ENCODE measurements around the gene TESK1.

TESK1 gene, protein sequence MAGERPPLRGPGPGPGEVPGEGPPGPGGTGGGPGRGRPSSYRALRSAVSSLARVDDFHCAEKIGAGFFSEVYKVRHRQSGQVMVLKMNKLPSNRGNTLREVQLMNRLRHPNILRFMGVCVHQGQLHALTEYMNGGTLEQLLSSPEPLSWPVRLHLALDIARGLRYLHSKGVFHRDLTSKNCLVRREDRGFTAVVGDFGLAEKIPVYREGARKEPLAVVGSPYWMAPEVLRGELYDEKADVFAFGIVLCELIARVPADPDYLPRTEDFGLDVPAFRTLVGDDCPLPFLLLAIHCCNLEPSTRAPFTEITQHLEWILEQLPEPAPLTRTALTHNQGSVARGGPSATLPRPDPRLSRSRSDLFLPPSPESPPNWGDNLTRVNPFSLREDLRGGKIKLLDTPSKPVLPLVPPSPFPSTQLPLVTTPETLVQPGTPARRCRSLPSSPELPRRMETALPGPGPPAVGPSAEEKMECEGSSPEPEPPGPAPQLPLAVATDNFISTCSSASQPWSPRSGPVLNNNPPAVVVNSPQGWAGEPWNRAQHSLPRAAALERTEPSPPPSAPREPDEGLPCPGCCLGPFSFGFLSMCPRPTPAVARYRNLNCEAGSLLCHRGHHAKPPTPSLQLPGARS

DNA sequence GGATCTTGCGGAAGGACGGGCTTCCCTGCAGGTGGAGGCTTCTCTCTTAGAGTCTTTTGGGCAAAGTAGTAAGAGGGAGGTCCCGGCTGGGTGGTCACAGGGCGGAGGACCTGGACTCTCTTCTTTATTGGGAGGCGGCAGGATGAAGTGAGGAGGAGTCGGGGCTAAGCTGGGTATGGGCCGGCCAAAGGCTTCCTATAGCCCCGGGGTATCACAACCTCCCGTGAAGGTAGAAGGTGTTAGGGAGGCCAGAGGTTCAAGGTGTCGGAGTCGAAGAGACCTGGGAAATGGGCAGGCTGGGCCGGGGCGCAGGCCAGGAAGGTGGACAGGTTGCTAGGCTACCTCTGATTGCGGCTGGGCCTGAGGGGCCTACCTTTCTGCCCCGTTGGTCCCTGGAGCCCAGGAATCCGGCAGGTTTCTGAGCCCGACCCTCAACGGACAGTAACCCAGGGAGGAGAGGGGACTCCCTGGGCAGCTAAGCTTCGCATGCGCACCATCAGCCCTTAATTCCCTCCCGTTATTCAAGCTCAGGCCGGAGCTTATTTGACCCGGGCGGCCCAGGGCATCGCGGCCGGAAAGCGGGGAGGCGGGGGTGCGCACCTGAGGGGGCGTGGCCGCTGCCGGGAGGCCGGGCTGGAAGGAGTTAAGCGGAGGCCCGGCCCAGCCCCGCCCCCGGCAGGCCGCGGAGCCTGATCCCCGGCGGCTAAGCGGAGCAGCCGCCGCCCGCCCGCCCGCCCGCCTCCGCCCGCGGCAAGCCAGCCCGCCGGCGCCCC is at the start of gene TESK1:
TSS of gene TESK1 (plus strand) at position 685 of the 773 bp plus-strand sequence. CDS start 358 bp downstream, outside the sequence.
- TF ChIP-seq Cebpa-rat (IDR thresholded peaks at IDR 0.05) = no peak
- peak within 1 kb of the TSS; percentile 86 for H3K27ac ChIP-seq

DNA sequence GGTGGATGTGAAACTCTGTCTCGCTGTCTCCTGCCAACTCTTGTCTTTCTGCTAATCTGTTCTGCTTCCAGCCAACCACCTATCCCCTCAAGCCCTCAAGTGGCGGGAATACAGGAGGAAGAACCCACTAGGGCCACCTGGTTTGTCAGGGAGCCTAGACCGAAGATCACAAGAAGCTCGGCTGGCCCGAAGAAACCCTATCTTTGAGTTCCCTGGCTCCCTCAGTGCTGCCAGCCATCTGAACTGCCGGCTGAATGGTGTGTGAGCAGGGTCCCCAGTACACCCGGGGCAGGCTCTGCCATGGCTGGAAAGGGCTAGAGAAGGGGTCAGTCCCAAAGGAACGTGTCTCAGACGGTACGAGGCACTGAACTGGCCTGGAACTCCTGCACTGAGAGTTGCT is 49.2 kb upstream of the TESK1 start:
- no peak overlapping the region for H3K9ac ChIP-seq
- H3K9me3 ChIP-seq = no peaks in the 10 kb centered on the region
- no peaks in the 10 kb centered on the region for H4K20me1 ChIP-seq
- H3K27ac ChIP-seq = no peak overlapping the region
- H3K36me3 ChIP-seq = peaks cover 40% of the 10 kb centered on the region
- no peak overlapping the region for H3K4me2 ChIP-seq
- TF ChIP-seq Cebpa-rat (IDR thresholded peaks at IDR 0.05) = no peak
- no peaks in the 10 kb centered on the region for H3K27me3 ChIP-seq
- peaks cover 15% of the 10 kb centered on the region; the same call in 1 of the 2 replicates for H3K4me1 ChIP-seq
- H3K4me3 ChIP-seq = no peak overlapping the region

More for the DNA sequence above, at the start of gene TESK1:
- peaks cover 42% of the 10 kb centered on the region for H4K20me1 ChIP-seq
- H3K9me3 ChIP-seq = no peaks in the 10 kb centered on the region
- H3K4me2 ChIP-seq = peak within 1 kb of the TSS; percentile 99
- peak within 1 kb of the TSS; percentile 87 for H3K9ac ChIP-seq
- peaks cover 31% of the 10 kb centered on the region for H3K36me3 ChIP-seq
- H3K4me1 ChIP-seq = peaks cover 48% of the 10 kb centered on the region
- peak within 1 kb of the TSS; percentile 88 for H3K4me3 ChIP-seq
- no peaks in the 10 kb centered on the region for H3K27me3 ChIP-seq

DNA sequence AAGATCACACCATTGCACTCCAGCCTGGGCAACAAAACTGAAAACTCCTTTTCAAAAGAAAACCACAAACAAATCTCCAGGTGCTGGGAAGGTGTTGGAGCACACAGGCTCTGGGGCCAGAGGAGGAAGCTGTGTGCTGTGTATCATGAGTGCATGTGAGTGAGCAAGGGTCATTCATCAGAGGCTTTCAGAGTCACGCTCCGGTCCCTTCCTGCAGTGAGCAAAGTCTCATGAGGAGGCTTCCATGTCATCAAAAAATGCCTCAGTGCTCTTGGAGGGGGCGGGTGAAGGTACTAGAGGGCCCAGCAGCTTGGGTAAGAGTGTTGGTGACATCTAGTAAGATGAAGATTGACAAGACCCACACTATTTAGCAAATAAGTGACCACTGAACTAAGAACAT is 48.3 kb upstream of the TESK1 start:
- Histone ChIP-seq H3K27me3 (no peaks in the 10 kb centered on the region), H3K27ac (no peak overlapping the region), H3K9ac (no peak overlapping the region), H3K9me3 (no peaks in the 10 kb centered on the region), H3K4me3 (no peak overlapping the region), H3K4me2 (no peak overlapping the region), H3K36me3 (peaks cover 40% of the 10 kb centered on the region), H4K20me1 (no peaks in the 10 kb centered on the region), H3K4me1 (peaks cover 15% of the 10 kb centered on the region; the same call in 1 of the 2 replicates)
- no peak for TF ChIP-seq Cebpa-rat (IDR thresholded peaks at IDR 0.05)

DNA sequence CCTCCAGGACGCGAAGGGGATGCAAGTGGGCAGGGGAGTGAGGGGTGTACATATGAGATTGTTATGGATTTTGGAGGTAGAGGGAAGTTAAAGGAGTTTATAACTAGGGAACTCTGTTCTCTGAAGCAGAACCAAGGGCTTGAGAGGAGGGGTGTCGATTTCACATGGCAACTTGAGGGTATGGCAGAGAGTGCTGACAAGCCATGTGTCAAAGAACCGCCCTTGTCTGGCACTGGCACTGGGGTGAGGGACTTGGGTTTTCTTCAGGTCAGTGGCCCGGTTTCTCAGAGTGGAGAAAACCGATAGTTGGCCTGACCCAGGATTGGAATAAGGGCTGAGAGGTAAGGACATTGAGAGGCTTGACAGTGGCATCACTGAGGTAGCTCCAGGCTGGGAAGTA is 47.7 kb upstream of the TESK1 start:
- Histone ChIP-seq H3K27ac (no peak overlapping the region), H3K4me3 (no peak overlapping the region), H3K27me3 (no peaks in the 10 kb centered on the region), H3K4me2 (no peak overlapping the region), H3K36me3 (peaks cover 40% of the 10 kb centered on the region), H3K4me1 (peaks cover 15% of the 10 kb centered on the region; the same call in 1 of the 2 replicates), H3K9me3 (no peaks in the 10 kb centered on the region), H3K9ac (no peak overlapping the region), H4K20me1 (no peaks in the 10 kb centered on the region)
- TF ChIP-seq Cebpa-rat (IDR thresholded peaks at IDR 0.05) = no peak

DNA sequence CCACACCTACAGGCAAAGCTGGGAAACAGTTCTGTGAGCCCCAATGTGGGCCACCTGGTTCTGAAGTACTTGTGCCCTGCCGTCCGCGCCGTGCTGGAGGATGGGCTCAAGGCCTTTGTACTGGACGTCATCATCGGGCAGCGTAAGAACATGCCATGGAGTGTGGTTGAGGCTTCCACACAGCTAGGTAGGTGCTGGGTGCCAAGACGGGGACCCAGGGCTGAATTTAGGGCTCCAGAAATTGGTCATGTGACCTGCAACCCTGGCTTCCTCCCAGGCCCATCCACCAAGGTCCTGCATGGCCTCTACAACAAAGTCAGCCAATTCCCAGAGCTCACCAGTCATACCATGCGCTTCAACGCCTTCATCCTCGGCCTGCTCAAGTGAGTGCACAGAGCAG is 46.9 kb upstream of the TESK1 start:
- Histone ChIP-seq H3K4me2 (no peak overlapping the region), H3K4me3 (no peak overlapping the region), H3K36me3 (peaks cover 47% of the 10 kb centered on the region), H3K9ac (no peak overlapping the region), H3K27me3 (no peaks in the 10 kb centered on the region), H3K27ac (no peak overlapping the region), H3K9me3 (no peaks in the 10 kb centered on the region), H3K4me1 (peaks cover 15% of the 10 kb centered on the region; the same call in 1 of the 2 replicates), H4K20me1 (no peaks in the 10 kb centered on the region)
- TF ChIP-seq Cebpa-rat (IDR thresholded peaks at IDR 0.05) = no peak

DNA sequence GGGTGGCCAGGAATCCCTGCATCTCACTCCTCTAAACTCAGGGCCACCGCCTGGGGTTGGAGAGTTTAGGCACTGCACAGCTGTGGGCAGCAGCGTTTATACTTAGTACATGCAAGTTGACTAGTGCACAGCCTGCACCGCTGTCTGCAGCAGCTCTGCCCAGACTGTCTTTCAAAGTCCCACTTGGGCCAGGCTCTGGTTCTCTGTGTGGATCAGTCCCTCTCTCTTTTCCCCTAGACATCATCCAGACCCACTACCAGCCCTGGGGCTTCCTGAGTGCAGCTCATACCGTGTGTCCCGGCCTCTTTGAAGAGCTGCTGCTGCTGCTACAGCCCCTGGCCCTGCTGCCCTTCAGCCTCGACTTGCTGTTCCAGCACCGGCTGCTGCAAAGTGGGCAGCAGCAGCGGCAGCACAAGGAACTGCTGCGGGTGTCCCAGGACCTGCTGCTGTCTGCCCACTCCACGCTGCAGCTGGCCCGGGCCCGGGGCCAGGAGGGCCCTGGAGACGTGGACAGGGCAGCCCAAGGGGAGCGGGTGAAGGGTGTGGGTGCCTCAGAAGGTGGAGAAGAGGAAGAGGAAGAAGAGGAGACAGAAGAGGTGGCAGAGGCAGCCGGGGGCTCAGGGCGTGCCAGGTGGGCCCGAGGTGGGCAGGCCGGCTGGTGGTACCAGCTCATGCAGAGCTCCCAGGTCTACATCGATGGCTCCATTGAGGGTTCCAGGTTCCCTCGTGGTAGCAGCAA is 45.1 kb upstream of the TESK1 start:
- Histone ChIP-seq H3K4me2 (no peak overlapping the region), H3K27ac (no peak overlapping the region), H3K9ac (no peak overlapping the region), H3K9me3 (no peaks in the 10 kb centered on the region), H4K20me1 (no peaks in the 10 kb centered on the region), H3K36me3 (peaks cover 45% of the 10 kb centered on the region), H3K4me3 (no peak overlapping the region), H3K27me3 (no peaks in the 10 kb centered on the region), H3K4me1 (peaks cover 8% of the 10 kb centered on the region; the same call in 1 of the 2 replicates)
- TF ChIP-seq Cebpa-rat (IDR thresholded peaks at IDR 0.05) = no peak

DNA sequence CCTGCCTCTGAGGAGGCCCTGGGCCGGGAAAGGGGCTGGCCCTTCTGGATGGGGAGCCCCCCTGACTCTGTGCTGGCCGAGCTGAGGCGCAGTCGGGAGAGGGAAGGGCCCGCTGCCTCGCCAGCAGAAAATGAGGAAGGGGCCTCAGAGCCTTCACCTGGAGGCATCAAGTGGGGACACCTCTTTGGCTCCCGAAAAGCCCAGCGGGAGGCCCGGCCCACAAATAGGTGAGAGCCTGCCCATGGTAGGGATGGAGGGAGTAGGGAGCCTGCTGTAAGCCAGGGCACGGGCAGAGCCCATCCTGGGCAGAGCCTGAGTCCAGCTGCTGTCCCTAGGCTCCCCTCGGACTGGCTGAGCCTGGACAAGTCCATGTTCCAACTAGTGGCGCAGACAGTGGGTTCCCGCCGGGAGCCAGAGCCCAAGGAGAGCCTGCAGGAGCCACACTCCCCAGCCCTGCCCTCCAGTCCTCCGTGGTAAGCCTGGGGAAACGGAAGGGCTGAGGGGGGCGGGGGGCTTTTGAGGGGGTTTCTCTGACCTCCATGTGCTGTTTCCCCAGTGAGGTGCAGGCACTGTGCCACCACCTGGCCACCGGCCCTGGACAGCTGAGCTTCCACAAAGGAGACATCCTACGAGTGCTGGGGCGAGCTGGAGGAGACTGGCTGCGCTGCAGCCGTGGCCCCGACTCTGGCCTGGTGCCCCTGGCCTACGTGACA is 44.3 kb upstream of the TESK1 start:
- Histone ChIP-seq H3K4me2 (no peak overlapping the region), H3K9me3 (no peaks in the 10 kb centered on the region), H3K4me3 (no peak overlapping the region), H3K27me3 (no peaks in the 10 kb centered on the region), H3K36me3 (peaks cover 37% of the 10 kb centered on the region), H3K9ac (no peak overlapping the region), H4K20me1 (no peaks in the 10 kb centered on the region), H3K4me1 (peaks cover 8% of the 10 kb centered on the region; the same call in 1 of the 2 replicates), H3K27ac (no peak overlapping the region)
- no peak for TF ChIP-seq Cebpa-rat (IDR thresholded peaks at IDR 0.05)

DNA sequence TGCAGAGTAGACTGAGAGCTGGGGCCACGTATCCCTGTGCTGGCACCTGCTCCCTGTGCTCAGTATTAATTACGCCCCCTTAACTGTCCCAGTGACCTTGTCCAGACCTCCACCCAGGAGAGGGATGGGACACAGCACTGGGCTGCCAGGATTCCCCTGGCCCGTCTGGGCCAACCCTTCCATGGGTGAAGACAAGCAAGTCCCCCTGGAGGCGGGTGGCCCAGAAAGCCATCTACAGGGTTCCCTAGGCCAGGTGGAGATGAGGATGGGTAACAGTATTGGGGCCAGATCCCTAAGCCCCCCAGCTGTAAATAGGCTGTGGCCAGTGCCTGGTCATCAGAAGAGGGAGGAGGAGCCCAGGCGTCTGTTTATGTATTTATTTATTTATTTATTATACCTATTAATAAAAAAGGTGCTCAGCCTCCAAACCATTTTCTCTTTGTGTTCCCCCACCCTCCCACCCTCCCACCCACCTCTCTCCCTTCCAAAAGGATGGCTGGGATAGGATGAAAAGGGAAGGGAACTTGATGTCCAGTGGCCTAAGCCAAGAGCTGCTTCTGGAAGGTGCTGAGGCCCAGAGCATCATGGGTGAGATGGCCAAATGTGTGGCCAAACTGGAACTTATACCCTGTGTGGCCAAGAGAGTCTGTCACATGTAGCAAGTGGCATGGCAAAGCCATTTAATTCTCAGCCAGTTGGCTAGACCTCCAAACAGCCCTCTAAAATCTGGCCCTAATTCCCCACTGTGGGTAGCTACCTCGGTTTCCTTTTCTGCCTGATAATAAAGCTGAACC is 43.4 kb upstream of the TESK1 start:
- no peak for TF ChIP-seq Cebpa-rat (IDR thresholded peaks at IDR 0.05)
- no peak overlapping the region for H3K9ac ChIP-seq
- H3K27me3 ChIP-seq = no peaks in the 10 kb centered on the region
- no peaks in the 10 kb centered on the region for H4K20me1 ChIP-seq
- no peak overlapping the region for H3K27ac ChIP-seq
- H3K4me1 ChIP-seq = peaks cover 7% of the 10 kb centered on the region; the same call in 1 of the 2 replicates
- H3K36me3 ChIP-seq = peaks cover 29% of the 10 kb centered on the region
- H3K9me3 ChIP-seq = no peaks in the 10 kb centered on the region
- no peak overlapping the region for H3K4me3 ChIP-seq
- H3K4me2 ChIP-seq = no peak overlapping the region

Data from BLaER1 (cell line).